Endothelial cell of umbilical vein (primary cell): ENCODE measurements around the gene HLA-DPB1. TPM values are rescaled to one million over a fixed set of nuclear protein-coding genes. Genes with fewer than 3 reads are reported as not detected.

Experiments
- BruUV-seq: library from RNA; stranded (reverse); fragments of 400-500 nt; replicated peaks from 2 replicates; lab custom pipeline; 2021; lab: Mats Ljungman, UMichigan
- CTCF ChIA-PET: fragments of 300-600, 350-600 bp; sonication (Branson Sonifier 250); formaldehyde crosslinking; loops from one replicate; lab custom pipeline; 2021; ENCODE audit warnings: antibody characterized with exemption, inconsistent platforms; lab: Charles Lee
- POLR2A ChIA-PET: fragments of 300-600, 350-600 bp; sonication (Branson Sonifier 250); formaldehyde crosslinking; loops from one replicate; lab custom pipeline; 2021; ENCODE audit warnings: antibody characterized with exemption, inconsistent platforms; lab: Charles Lee
- DNase-seq: peaks from one replicate; pipeline ENCODE4 v3.0.0-alpha.2; 2011; ENCODE audit warnings: low read depth, low spot score
- FAIRE-seq: peaks from 2 replicates; lab custom pipeline; 2011; peaks lifted over from hg19 to GRCh38; lab: Jason Lieb, UNC
- H2AFZ ChIP-seq: 2 replicates; pipeline ENCODE4 v1.6.0; 2012; ENCODE audit warnings: low read depth, low read length, control low read depth, inconsistent platforms
- H3K27ac ChIP-seq: 2 replicates; pipeline ENCODE4 v1.5.1; 2011; ENCODE audit warnings: low read depth, mild to moderate bottlenecking, control low read depth, low read length, moderate library complexity; ENCODE audit not compliant: insufficient read depth
- H3K27me3 ChIP-seq, 2 experiments: 2 replicates each; pipeline versions ENCODE4 v1.6.0 to v1.6.1; 2011; ENCODE audit warnings: low read length in 2 of 2, mixed read lengths in 1 of 2; ENCODE audit not compliant: control insufficient read depth in 2 of 2, insufficient read depth in 2 of 2
- H3K36me3 ChIP-seq, 2 experiments: 2 replicates in 1 of 2; 3 replicates in 1 of 2; pipeline ENCODE4 v1.5.1; 2011; ENCODE audit warnings: low read length in 2 of 2, mild to moderate bottlenecking in 1 of 2, moderate library complexity in 1 of 2; ENCODE audit not compliant: control insufficient read depth in 2 of 2, insufficient read depth in 2 of 2; ENCODE audit errors: extremely low read depth in 1 of 2
- H3K4me1 ChIP-seq: 3 replicates; pipeline ENCODE4 v1.5.1; 2011; ENCODE audit warnings: mild to moderate bottlenecking, low read length; ENCODE audit not compliant: control insufficient read depth, insufficient read depth; ENCODE audit errors: extremely low read depth
- H3K4me2 ChIP-seq: 2 replicates; pipeline ENCODE4 v1.6.1; 2011; ENCODE audit warnings: low read length, control low read depth, mixed read lengths; ENCODE audit not compliant: insufficient read depth
- H3K4me3 ChIP-seq, 3 experiments: fragments of 200-600 bp in 1 of 3; sonication (generic), shearing (Covaris generic) in 1 of 3; replicated peaks in 1 of 3; 2 replicates each; pipeline ENCODE4 v1.5.1; 2011 to 2016; ENCODE audit warnings: control low read depth in 3 of 3, low read length in 3 of 3, mild to moderate bottlenecking in 2 of 3, inconsistent platforms in 1 of 3, low read depth in 1 of 3, moderate library complexity in 1 of 3; ENCODE audit not compliant: insufficient read depth in 1 of 3
- H3K79me2 ChIP-seq: 2 replicates; pipeline ENCODE4 v1.6.0; 2012; ENCODE audit warnings: low read length, inconsistent platforms; ENCODE audit not compliant: control insufficient read depth, insufficient read depth
- H3K9ac ChIP-seq: replicated peaks from 2 replicates; pipeline ENCODE3; 2011; ENCODE audit warnings: low read length, control low read depth; ENCODE audit not compliant: insufficient read depth; ENCODE audit errors: extremely low read depth
- H3K9me1 ChIP-seq: replicated peaks from 3 replicates; pipeline ENCODE4 v1.6.0; 2011; ENCODE audit warnings: mild to moderate bottlenecking, low read length; ENCODE audit not compliant: control insufficient read depth, insufficient read depth; ENCODE audit errors: extremely low read depth
- H3K9me3 ChIP-seq: replicated peaks from 2 replicates; pipeline ENCODE4 v1.5.1; 2012; ENCODE audit warnings: low read length, inconsistent platforms; ENCODE audit not compliant: control insufficient read depth, insufficient read depth
- H4K20me1 ChIP-seq: replicated peaks from 2 replicates; pipeline ENCODE3; 2011; ENCODE audit warnings: mild to moderate bottlenecking, low read length; ENCODE audit not compliant: control insufficient read depth, insufficient read depth; ENCODE audit errors: extremely low read depth
- CTCF ChIP-seq, 2 donors: IDR thresholded peaks; 1 replicate in 1 of 2; 2 replicates in 1 of 2; pipeline ENCODE4 v1.5.1; 2011; ENCODE audit warnings: low read length in 2 of 2, mild to moderate bottlenecking in 2 of 2, moderate library complexity in 2 of 2, control low read depth in 1 of 2, inconsistent platforms in 1 of 2, low read depth in 1 of 2; ENCODE audit not compliant: insufficient read depth in 1 of 2; ENCODE audit errors: extremely low read depth in 1 of 2
- GATA2 ChIP-seq: IDR thresholded peaks from 2 replicates; pipeline ENCODE4 v1.7.0; 2011; ENCODE audit warnings: low read depth, mild to moderate bottlenecking, moderate library complexity, mixed read lengths, low read length; ENCODE audit not compliant: insufficient read length, insufficient read depth
- MAX ChIP-seq: IDR thresholded peaks from 2 replicates; pipeline ENCODE4 v1.6.1; 2011; ENCODE audit not compliant: insufficient read depth, insufficient read length
- MYC ChIP-seq: IDR thresholded peaks from one replicate; pipeline ENCODE4 v1.6.1; 2011; ENCODE audit warnings: mild to moderate bottlenecking, low read depth, low read length
- POLR2AphosphoS5 ChIP-seq: IDR thresholded peaks from 2 replicates; pipeline ENCODE4 v1.6.1; 2012; ENCODE audit warnings: low read depth, mild to moderate bottlenecking, control low read depth, low read length, moderate library complexity; ENCODE audit not compliant: insufficient read depth
- dilution Hi-C: fragments of 300-500 bp; cut with MboI; formaldehyde crosslinking; loops from one replicate; pipeline ENCODE4 v1.15.0; 2019; ENCODE audit warnings: low sequenced_read_pairs; ENCODE audit not compliant: extremely low pct_ligation_motif_present
- intact Hi-C: fragments of 100-400 bp; cut with micrococcal nuclease; formaldehyde crosslinking; loops from one replicate; pipeline ENCODE4 v1.10.0; 2022
- polyA plus RNA-seq, 4 experiments: library from polyadenylated mRNA; depleted of rRNA in 3 of 4; stranded (reverse) in 3 of 4; unstranded in 1 of 4; fragments of >200 nt; gene quantifications; 2 replicates each; pipeline versions ENCODE4 v1.2.1 to v1.2.3, GENCODE V29; 2011 to 2012; ENCODE audit warnings: missing spikeins in 1 of 4
- total RNA-seq: library from RNA; stranded (reverse); gene quantifications from 2 replicates; pipeline ENCODE4 v1.2.3, GENCODE V29; 2021

Gene HLA-DPB1
- total and polyA plus RNA-seq, 2 donors (not counting 3 experiments of a cell fraction or from before 2014, with no cell fraction given) = 2.3 to 38.0 TPM

GRCh38 chr6:33113755-33114154 is 38.0 kb downstream of the HLA-DPB1 start:
- Histone ChIP-seq H3K4me3 (no peak overlapping the region), H3K9me3 (no peaks in the 10 kb centered on the region), H3K27ac (no peak overlapping the region), H3K36me3 (no peaks in the 10 kb centered on the region), H4K20me1 (no peaks in the 10 kb centered on the region), H3K4me1 (no peaks in the 10 kb centered on the region), H3K4me2 (no peak overlapping the region), H3K27me3 (peaks cover 51 to 54% of the 10 kb centered on the region in 2 experiments), H3K79me2 (no peaks in the 10 kb centered on the region), H2AFZ (no peak overlapping the region), H3K9ac (no peak overlapping the region), H3K9me1 (no peaks in the 10 kb centered on the region)
- POLR2A ChIA-PET = no interaction called here
- intact Hi-C loops = no loop called here
- TF ChIP-seq POLR2AphosphoS5 (no peak), MYC (no peak), MAX (no peak), GATA2 (no peak), CTCF (IDR thresholded peaks at IDR 0.05; ENCODE audit: extremely low read depth in 1 of 2, insufficient read depth in 1 of 2, low read depth in 1 of 2, low read length in 2 of 2) (no peak)
- CTCF ChIA-PET = interaction anchor here (0.8 to 1.8 kb wide), 5 partner anchors 12 to 246 kb away, joined by 3 to 11 read pairs (median 4); no protein-coding TSS in a partner anchor
- FAIRE-seq (no peak), DNase-seq (no peak)
- BruUV-seq = no TSS peak
- dilution Hi-C loops = no loop called here
